ENCODE measurements around the gene PLD5.

DNA sequence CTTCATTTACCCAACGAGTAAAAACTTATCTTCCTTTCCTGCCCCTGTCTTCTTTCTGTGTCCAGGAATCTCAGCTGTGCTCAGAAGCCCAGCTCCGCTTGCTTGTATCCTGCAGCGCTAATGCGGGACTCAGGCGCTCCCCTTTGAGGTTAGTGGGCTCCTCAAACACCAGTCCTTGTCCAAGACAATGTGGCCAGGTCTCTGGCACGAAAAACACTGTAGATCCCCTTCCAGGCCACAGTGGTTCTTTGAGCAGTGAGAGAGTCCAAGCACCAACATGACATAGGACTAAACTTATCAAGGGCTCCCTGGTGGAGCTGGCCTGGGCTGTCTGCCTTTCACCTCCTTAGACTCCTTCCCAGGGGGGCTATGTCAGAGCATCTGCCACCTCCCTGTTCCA is 53.7 kb downstream of the PLD5 start:
- TF ChIP-seq, protein P1, sequence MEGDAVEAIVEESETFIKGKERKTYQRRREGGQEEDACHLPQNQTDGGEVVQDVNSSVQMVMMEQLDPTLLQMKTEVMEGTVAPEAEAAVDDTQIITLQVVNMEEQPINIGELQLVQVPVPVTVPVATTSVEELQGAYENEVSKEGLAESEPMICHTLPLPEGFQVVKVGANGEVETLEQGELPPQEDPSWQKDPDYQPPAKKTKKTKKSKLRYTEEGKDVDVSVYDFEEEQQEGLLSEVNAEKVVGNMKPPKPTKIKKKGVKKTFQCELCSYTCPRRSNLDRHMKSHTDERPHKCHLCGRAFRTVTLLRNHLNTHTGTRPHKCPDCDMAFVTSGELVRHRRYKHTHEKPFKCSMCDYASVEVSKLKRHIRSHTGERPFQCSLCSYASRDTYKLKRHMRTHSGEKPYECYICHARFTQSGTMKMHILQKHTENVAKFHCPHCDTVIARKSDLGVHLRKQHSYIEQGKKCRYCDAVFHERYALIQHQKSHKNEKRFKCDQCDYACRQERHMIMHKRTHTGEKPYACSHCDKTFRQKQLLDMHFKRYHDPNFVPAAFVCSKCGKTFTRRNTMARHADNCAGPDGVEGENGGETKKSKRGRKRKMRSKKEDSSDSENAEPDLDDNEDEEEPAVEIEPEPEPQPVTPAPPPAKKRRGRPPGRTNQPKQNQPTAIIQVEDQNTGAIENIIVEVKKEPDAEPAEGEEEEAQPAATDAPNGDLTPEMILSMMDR (IDR thresholded peaks at IDR 0.05) = no peak
- TF ChIP-seq POLR2A (IDR thresholded peaks at IDR 0.05) (no peak), POLR2AphosphoS5 (IDR thresholded peaks at IDR 0.05) (no peak)
